ENCODE results near the gene HPCAL1.

- TF ChIP-seq CTCF (IDR thresholded peaks at IDR 0.05) = no peak
- no peak for TF ChIP-seq POLR2A (IDR thresholded peaks at IDR 0.05)
These were observed 33.6 kb downstream of the HPCAL1 start for GRCh38 chr2:10336283-10336682.
